ENCODE data around the gene PDE3B.

GRCh38 chr11:14644226-14645014 lies 816 bp downstream of the PDE3B start:
- TF ChIP-seq CTCF (IDR thresholded peaks at IDR 0.05; ENCODE audit: low read depth, low read length) (peak; percentile 17; the same call in 1 of the 2 replicates), EZH2phosphoT487 (IDR thresholded peaks at IDR 0.05; ENCODE audit: low read depth) (no peak)
